HFF-Myc (cell line): Measurements from ENCODE around the gene NEURL1B.

Experiments
- DNase-seq: peaks from one replicate; pipeline ENCODE4 v3.0.0-alpha.2; 2011; ENCODE audit warnings: low read depth; ENCODE audit errors: extremely low read depth
- H3K4me3 ChIP-seq: replicated peaks from 2 replicates; pipeline ENCODE4 v1.5.1; 2011; ENCODE audit warnings: low read depth, mild to moderate bottlenecking, control low read depth, low read length
- TF ChIP-seq, protein P1 (sequence below): IDR thresholded peaks from 2 replicates; pipeline ENCODE4 v1.5.1; 2012; ENCODE audit warnings: mild to moderate bottlenecking, low read depth, low read length, control low read depth; ENCODE audit errors: missing control alignments

Gene NEURL1B

DNA sequence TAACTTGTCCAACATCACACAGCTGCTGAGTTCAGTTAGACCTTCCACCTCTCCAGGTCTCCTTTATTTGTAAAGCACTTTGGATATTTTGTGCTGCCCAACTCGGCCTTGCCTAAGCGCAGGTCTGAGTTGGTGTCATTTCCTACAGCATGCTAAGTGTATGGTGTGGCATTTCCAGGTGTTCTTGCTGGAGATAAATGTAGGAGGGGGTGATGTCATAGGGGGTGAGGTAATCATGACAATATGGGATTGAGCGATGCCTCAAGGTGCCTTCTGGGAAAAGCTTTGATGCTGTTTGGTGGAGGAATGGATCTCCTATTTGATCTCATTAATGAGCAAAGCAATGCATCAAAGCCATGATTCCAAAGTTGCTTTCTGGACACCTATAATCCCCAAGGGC, 32.3 kb upstream of the NEURL1B start:
- TF ChIP-seq, protein P1, sequence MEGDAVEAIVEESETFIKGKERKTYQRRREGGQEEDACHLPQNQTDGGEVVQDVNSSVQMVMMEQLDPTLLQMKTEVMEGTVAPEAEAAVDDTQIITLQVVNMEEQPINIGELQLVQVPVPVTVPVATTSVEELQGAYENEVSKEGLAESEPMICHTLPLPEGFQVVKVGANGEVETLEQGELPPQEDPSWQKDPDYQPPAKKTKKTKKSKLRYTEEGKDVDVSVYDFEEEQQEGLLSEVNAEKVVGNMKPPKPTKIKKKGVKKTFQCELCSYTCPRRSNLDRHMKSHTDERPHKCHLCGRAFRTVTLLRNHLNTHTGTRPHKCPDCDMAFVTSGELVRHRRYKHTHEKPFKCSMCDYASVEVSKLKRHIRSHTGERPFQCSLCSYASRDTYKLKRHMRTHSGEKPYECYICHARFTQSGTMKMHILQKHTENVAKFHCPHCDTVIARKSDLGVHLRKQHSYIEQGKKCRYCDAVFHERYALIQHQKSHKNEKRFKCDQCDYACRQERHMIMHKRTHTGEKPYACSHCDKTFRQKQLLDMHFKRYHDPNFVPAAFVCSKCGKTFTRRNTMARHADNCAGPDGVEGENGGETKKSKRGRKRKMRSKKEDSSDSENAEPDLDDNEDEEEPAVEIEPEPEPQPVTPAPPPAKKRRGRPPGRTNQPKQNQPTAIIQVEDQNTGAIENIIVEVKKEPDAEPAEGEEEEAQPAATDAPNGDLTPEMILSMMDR: no peak
- no peak for DNase-seq
- no peak overlapping the region for H3K4me3 ChIP-seq

DNA sequence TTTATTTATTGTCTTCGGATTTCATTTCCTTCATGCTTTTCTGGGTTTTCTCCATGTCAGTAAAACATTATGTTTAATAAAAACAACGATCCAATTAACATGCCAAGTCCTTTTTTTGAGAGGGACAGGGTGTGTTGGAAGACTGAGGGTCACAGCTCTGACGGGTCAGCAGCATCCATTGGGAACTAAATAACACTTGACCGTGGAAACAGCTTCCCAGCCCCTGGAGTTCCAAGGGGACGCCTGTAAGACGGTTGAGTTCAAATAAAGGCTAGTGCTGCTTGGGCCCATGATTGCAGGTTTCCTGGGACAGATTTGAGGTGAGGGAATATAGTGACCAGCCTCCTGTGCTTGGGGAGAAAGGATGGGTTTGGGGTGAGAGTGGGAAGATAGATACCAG, 30.4 kb upstream of the NEURL1B start:
- TF ChIP-seq, protein P1: no peak
- no peak overlapping the region for H3K4me3 ChIP-seq
- no peak for DNase-seq

DNA sequence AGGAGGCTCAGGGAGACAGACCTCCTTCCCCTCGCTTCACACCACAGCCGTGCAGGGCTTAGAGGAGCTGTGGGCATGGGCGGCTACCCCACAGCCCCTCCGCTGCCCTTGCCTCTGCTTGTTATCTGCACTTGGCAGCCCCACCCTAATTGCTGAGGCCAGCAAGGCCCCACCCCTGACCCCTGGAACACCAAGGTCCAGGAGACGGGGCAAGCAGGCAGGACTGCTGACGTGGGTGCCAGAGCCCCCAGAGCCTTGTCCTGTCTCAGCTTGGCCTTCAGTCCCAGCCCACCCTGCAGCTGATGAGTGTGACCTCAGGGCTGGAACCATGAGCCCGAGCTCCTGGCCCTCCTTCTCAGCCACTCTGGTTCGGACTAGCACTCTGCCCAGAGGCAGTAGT, 29.1 kb upstream of the NEURL1B start:
- TF ChIP-seq, protein P1: no peak
- no peak overlapping the region for H3K4me3 ChIP-seq
- DNase-seq: no peak

DNA sequence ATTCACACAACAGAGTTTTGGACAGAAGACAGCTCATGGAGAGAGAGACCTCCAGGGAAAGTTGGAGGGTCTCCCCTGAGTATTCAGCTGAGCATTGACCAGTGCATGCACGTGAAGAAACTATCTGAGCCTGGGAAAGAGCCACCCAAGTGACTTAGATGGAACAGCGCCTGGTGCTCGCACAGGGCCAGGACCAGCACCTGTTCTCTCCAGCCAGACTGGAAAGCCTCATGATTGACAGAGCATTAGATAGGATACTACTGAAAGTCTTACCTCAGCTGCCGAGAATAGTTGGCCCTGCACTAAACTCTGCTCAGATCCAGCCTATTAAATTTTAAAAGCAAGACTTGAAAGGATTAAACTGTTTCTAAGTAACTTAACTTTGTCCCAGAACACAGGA, 28.3 kb upstream of the NEURL1B start:
- no peak overlapping the region for H3K4me3 ChIP-seq
- DNase-seq: no peak
- TF ChIP-seq, protein P1: no peak

DNA sequence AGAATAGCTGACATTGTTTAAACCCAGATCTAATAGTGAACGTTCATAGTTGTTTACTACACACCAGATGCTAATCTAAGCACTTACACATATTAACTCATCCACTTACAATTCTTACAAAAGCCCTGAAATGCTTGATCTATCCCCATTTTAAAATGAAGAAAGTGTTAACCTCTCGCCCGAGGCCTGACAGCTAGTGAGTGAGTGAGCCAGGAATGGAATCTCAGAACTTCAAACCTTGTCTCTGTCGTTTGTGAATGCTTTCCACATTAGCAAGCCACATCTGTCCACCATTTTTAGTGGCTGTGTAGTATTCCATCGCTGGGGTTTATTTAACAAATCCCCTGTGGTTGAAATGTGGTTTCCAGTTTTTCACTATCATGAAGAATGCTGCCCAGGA, 24.9 kb upstream of the NEURL1B start:
- no peak overlapping the region for H3K4me3 ChIP-seq
- DNase-seq: no peak
- TF ChIP-seq, protein P1: no peak

DNA sequence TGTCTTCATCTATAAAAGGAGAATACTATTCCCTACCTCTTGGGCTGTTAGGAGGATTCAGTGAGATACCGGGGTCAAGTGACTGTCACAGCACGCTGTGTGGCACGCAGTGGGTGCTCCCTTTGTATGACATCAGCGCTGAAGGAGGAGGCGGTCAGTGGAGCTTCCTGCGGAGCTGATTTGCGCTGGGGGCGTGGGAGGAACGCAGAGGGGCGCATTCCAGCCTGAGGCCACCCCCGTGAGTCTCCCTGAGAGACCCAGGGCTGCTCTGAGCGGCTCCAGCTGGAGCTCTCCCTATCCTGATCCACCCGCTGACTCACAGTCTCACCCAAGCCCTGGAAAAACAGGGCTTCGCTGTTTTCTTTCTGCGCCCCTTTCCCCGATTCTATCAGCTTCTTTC, 24.3 kb upstream of the NEURL1B start:
- no peak overlapping the region for H3K4me3 ChIP-seq
- TF ChIP-seq, protein P1: no peak
- DNase-seq: no peak

DNA sequence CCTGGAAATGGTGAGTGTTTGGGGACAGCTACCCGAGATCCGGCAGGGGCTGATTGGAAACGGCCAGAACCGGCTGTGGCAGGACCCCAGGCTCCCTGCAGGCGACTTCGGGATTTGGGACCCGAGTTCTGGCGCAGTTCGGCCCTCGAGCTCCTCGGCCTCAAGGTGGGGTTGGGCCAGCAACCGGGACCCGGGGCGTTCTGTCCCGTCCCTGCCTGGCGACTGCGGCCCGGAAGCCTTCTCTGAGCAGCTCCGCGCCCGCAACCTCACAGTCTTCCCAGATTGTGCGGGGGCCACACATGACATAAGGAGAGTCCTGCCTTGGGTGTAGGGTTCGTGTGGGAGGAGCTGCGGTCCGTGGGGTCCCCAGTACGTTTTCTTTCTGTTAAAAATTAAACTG, 23.2 kb upstream of the NEURL1B start:
- no peak for DNase-seq
- no peak overlapping the region for H3K4me3 ChIP-seq
- TF ChIP-seq, protein P1: no peak
